ENCODE data around the gene TXNDC8. TPM values are rescaled to one million over a fixed set of nuclear protein-coding genes. Genes with fewer than 3 reads are reported as not detected.
"Not testable (repeated sequence)": the region's sequence is repeated elsewhere in the genome, so short reads cannot be mapped to it uniquely, and the experiment has no call there.

Gene TXNDC8
- total RNA-seq, 1 donor from 2014 or later: not detected

DNA sequence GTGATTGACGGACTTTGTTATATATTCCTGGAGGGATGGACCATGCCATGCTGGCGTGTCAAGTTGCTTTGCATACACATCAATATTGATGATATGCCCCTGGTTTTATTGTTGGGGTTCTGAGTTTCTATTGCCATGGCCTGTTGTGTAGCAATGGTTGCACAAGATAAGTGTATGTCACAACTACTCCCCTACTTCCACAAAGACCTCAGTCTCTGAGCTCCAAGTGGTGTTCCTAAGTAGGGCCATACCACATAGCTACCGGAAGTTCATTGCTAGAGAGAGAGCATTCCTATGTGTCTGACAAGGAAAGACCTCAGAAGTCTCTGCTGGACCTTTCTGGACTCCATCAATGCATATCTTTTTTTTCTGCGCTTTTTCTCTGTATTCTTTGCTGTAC is 19.8 kb downstream of the TXNDC8 start:
- DNase-seq (no peak), ATAC-seq (peak in 1 of 2 donors; percentile 43)
- Histone ChIP-seq H3K36me3 (no peaks in the 10 kb centered on the region), H3K9me3 (no peaks in the 10 kb centered on the region), H3K4me3 (no peak overlapping the region), H3K27me3 (ENCODE audit: low read depth) (no peaks in the 10 kb centered on the region), H3K4me1 (peaks cover 7% of the 10 kb centered on the region), H3K27ac (no peak overlapping the region)
- TF ChIP-seq, protein P1, sequence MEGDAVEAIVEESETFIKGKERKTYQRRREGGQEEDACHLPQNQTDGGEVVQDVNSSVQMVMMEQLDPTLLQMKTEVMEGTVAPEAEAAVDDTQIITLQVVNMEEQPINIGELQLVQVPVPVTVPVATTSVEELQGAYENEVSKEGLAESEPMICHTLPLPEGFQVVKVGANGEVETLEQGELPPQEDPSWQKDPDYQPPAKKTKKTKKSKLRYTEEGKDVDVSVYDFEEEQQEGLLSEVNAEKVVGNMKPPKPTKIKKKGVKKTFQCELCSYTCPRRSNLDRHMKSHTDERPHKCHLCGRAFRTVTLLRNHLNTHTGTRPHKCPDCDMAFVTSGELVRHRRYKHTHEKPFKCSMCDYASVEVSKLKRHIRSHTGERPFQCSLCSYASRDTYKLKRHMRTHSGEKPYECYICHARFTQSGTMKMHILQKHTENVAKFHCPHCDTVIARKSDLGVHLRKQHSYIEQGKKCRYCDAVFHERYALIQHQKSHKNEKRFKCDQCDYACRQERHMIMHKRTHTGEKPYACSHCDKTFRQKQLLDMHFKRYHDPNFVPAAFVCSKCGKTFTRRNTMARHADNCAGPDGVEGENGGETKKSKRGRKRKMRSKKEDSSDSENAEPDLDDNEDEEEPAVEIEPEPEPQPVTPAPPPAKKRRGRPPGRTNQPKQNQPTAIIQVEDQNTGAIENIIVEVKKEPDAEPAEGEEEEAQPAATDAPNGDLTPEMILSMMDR (IDR thresholded peaks at IDR 0.05): no peak
- intact Hi-C loops (cut with DNase I): no loop called here

DNA sequence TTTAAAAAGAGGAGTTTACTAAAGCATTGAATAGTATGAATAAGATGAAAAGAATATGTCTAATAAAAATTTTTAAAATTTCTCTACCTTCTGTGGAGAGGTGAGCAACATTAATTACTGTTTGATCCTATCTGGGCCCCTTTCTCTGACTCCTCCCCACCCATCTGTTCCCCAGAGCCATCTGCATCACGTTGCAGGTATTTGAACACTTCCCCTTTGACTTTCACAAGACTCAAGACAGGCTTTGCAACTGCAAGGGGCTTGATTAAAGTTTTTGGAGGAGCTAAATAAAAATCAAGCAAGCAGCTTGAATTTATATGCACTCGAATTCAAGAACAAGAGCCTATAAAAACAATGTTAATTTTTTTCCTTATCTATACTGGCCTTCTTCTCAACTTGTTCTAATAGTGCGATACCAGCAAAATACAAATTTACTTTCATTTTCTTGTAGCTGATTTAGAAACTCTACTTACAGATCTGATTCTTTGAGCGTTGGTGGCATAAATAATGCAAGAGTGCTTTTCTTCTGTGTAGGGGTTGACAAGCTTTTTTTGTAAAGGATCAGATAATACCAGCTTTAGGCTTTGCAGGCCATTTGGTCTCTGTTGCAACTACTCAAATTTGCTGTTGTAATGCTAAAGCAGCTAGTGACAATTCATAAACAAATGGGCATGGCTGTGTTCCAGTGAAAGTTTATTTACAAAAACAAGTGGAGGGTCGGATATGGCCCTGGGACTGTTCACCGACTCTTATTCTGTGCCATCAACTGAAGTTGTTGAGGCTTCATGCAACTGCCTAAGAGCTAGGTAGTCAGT is 21.2 kb downstream of the TXNDC8 start:
- H3K4me1 ChIP-seq: peaks cover 7% of the 10 kb centered on the region
- intact Hi-C loops (cut with DNase I): no loop called here
- H3K9me3 ChIP-seq: peaks cover 5% of the 10 kb centered on the region
- DNase-seq: no peak
- no peak for ATAC-seq
- H3K4me3 ChIP-seq: peak overlapping the region; percentile 18
- H3K27ac ChIP-seq: no peak overlapping the region
- TF ChIP-seq, protein P1 (IDR thresholded peaks at IDR 0.05): no peak
- no peaks in the 10 kb centered on the region for H3K36me3 ChIP-seq
- H3K27me3 ChIP-seq (ENCODE audit: low read depth): no peaks in the 10 kb centered on the region

GRCh38 chr9:110311978-110312377 is 25.7 kb downstream of the TXNDC8 start:
- ATAC-seq; H3K4me1 ChIP-seq; DNase-seq; H3K4me3 ChIP-seq; H3K27ac ChIP-seq; H3K27me3 ChIP-seq (ENCODE audit: low read depth); H3K36me3 ChIP-seq; H3K9me3 ChIP-seq; intact Hi-C loops (cut with DNase I): not testable (repeated sequence)

GRCh38 chr9:110309681-110310080 is 28.0 kb downstream of the TXNDC8 start:
- TF ChIP-seq, protein P1 (IDR thresholded peaks at IDR 0.05): no peak
- Histone ChIP-seq H3K4me1 (no peaks in the 10 kb centered on the region), H3K27me3 (ENCODE audit: low read depth) (no peaks in the 10 kb centered on the region), H3K4me3 (no peak overlapping the region), H3K27ac (no peak overlapping the region), H3K9me3 (peaks cover 5% of the 10 kb centered on the region), H3K36me3 (no peaks in the 10 kb centered on the region)
- intact Hi-C loops (cut with DNase I): no loop called here
- ATAC-seq (no peak), DNase-seq (no peak)

- TF ChIP-seq, protein P1 (IDR thresholded peaks at IDR 0.05): no peak
- Histone ChIP-seq H3K36me3 (no peaks in the 10 kb centered on the region), H3K9me3 (peaks cover 5% of the 10 kb centered on the region), H3K4me1 (no peaks in the 10 kb centered on the region), H3K27me3 (ENCODE audit: low read depth) (no peaks in the 10 kb centered on the region), H3K27ac (no peak overlapping the region), H3K4me3 (no peak overlapping the region)
- intact Hi-C loops (cut with DNase I): no loop called here
- ATAC-seq: no peak
- DNase-seq: no peak
Observed at GRCh38 chr9:110308633-110309038, 29.0 kb downstream of the TXNDC8 start.

- H3K27me3 ChIP-seq (ENCODE audit: low read depth): no peaks in the 10 kb centered on the region
- intact Hi-C loops (cut with DNase I): no loop called here
- no peak for ATAC-seq
- DNase-seq: no peak
- TF ChIP-seq, protein P1 (IDR thresholded peaks at IDR 0.05): no peak
- no peaks in the 10 kb centered on the region for H3K36me3 ChIP-seq
- no peaks in the 10 kb centered on the region for H3K4me1 ChIP-seq
- H3K9me3 ChIP-seq: peaks cover 5% of the 10 kb centered on the region
- no peak overlapping the region for H3K4me3 ChIP-seq
- H3K27ac ChIP-seq: no peak overlapping the region
Observed at GRCh38 chr9:110307191-110307590, 30.5 kb downstream of the TXNDC8 start.
